Suprapubic skin (tissue), 4 donors: ENCODE results near the gene PDCD4. TPM values are rescaled to one million over a fixed set of nuclear protein-coding genes. Genes with fewer than 3 reads are reported as not detected.
A peak's percentile ranks its signal among the peaks of the same experiment; 100 is the strongest.
"Not testable (repeated sequence)": the region's sequence is repeated elsewhere in the genome, so short reads cannot be mapped to it uniquely, and the experiment has no call there.

Source experiments
- DNase-seq, 2 donors: peaks; one replicate each; pipeline ENCODE4 v3.0.0-alpha.2; 2019; ENCODE audit warnings: low spot score in 2 of 2
- H3K27ac ChIP-seq: fragments of 200-600 bp; sonication (generic); one replicate; pipeline ENCODE4 v1.5.1; 2019
- H3K27me3 ChIP-seq: fragments of 200-600 bp; sonication (generic); one replicate; pipeline ENCODE4 v1.5.1; 2019
- H3K36me3 ChIP-seq: fragments of 200-600 bp; sonication (generic); one replicate; pipeline ENCODE4 v1.5.1; 2019
- H3K4me1 ChIP-seq: fragments of 200-600 bp; sonication (generic); one replicate; pipeline ENCODE4 v1.5.1; 2019
- H3K4me3 ChIP-seq: fragments of 200-600 bp; sonication (generic); one replicate; pipeline ENCODE4 v1.5.1; 2019; ENCODE audit warnings: mild to moderate bottlenecking
- H3K9me3 ChIP-seq: fragments of 200-600 bp; sonication (generic); one replicate; pipeline ENCODE4 v1.5.1; 2019
- EP300 ChIP-seq: sonication (generic); formaldehyde crosslinking; IDR thresholded peaks from one replicate; pipeline ENCODE4 v1.6.1; 2017; ENCODE audit warnings: antibody characterized with exemption
- POLR2A ChIP-seq, 2 donors: fragments of 450-650 bp; IDR thresholded peaks; one replicate each; pipeline ENCODE4 v1.6.1; 2017; ENCODE audit warnings: antibody characterized with exemption in 2 of 2, mild to moderate bottlenecking in 2 of 2, moderate library complexity in 2 of 2
- POLR2AphosphoS5 ChIP-seq, 3 donors: sonication (generic); formaldehyde crosslinking; IDR thresholded peaks; one replicate each; pipeline ENCODE4 v1.6.1; 2017; ENCODE audit warnings: antibody characterized with exemption in 3 of 3
- WGBS: methylation state at CpG from one replicate; pipeline ENCODE4 v1.1.5; 2018; 5-methylcytosine and 5-hydroxymethylcytosine counted together
- total RNA-seq, 4 donors: library from RNA; depleted of rRNA; stranded (reverse); fragments of >200 nt; gene quantifications; one replicate each; pipeline ENCODE4 v1.1.0, GENCODE V29; 2016
- TF ChIP-seq, protein P1 (sequence below), 2 donors: fragments of 200-600 bp in 1 of 2; fragments of 450-650 bp in 1 of 2; sonication (generic) in 1 of 2; IDR thresholded peaks; one replicate each; pipeline ENCODE4 v1.5.1; 2016 to 2019; ENCODE audit warnings: antibody characterized with exemption in 2 of 2, mild to moderate bottlenecking in 1 of 2, moderate library complexity in 1 of 2

The PDCD4 gene
- total RNA-seq, 4 donors from 2014 or later = 243 to 594 (median 293) TPM

DNA sequence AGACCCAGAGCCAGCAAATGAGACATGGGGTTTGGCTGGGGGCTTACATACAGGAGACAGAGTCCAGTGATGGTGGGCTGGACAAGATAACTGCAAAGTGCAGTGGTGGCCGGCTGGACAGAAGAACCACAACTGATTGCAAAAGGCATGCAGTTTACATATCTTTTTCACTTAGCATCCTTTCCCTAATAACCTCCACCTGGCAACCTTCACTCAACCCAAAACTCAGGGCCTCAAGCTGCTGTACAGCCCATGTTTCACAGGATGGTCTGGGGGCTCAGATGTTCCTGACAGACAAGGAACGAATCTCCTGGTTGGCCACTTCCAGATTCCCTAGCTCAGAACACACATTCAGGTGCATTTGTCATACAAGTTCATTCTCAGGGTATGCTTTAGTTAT, 7.8 kb upstream of the PDCD4 start:
- Histone ChIP-seq H3K4me1 (peaks cover 95% of the 10 kb centered on the region), H3K9me3 (no peaks in the 10 kb centered on the region), H3K27ac (peak overlapping the region; percentile 84), H3K27me3 (no peaks in the 10 kb centered on the region), H3K4me3 (no peak overlapping the region), H3K36me3 (no peaks in the 10 kb centered on the region)
- TF ChIP-seq POLR2AphosphoS5 (IDR thresholded peaks at IDR 0.05) (no peak), EP300 (no peak), POLR2A (IDR thresholded peaks at IDR 0.05) (no peak)
- TF ChIP-seq, protein P1, sequence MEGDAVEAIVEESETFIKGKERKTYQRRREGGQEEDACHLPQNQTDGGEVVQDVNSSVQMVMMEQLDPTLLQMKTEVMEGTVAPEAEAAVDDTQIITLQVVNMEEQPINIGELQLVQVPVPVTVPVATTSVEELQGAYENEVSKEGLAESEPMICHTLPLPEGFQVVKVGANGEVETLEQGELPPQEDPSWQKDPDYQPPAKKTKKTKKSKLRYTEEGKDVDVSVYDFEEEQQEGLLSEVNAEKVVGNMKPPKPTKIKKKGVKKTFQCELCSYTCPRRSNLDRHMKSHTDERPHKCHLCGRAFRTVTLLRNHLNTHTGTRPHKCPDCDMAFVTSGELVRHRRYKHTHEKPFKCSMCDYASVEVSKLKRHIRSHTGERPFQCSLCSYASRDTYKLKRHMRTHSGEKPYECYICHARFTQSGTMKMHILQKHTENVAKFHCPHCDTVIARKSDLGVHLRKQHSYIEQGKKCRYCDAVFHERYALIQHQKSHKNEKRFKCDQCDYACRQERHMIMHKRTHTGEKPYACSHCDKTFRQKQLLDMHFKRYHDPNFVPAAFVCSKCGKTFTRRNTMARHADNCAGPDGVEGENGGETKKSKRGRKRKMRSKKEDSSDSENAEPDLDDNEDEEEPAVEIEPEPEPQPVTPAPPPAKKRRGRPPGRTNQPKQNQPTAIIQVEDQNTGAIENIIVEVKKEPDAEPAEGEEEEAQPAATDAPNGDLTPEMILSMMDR (IDR thresholded peaks at IDR 0.05) = no peak
- no peak for DNase-seq
- WGBS = 85% methylated on average over 2 of the region's 2 CpGs

DNA sequence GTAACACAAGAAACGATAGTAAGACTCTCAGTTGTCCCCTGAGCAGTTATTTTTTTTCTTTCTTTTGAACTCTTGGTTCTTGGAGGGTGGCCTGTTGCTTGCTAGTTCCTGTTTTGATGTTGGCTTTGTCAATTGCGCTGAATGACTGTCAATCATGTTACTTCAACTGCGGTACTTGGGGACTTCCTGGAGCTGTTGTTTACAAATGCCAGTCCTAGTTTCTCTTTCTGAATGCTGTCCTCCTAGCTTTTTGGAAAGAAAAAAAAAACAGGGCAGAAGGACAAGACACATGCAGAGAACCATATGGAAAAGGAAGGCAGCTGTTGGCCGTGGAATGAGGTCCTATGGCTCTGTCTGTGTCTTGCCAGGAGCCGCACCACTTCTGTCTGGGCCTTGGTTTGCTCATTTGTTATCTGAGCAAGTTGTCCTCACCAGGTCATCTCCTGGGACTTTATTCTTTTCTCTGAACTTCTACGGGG, 7.0 kb upstream of the PDCD4 start:
- Histone ChIP-seq H3K27ac (peak overlapping the region; percentile 84), H3K9me3 (no peaks in the 10 kb centered on the region), H3K27me3 (no peaks in the 10 kb centered on the region), H3K4me1 (peaks cover 92% of the 10 kb centered on the region), H3K4me3 (peak overlapping the region; percentile 9), H3K36me3 (no peaks in the 10 kb centered on the region)
- no peak for DNase-seq
- TF ChIP-seq, protein P1 (IDR thresholded peaks at IDR 0.05) = no peak
- no peak for TF ChIP-seq POLR2AphosphoS5 (IDR thresholded peaks at IDR 0.05)
- no peak for TF ChIP-seq EP300
- no peak for TF ChIP-seq POLR2A (IDR thresholded peaks at IDR 0.05)
- whole genome bisulfite sequencing = 25% methylated on average over 6 of the region's 6 CpGs

- TF ChIP-seq POLR2A (IDR thresholded peaks at IDR 0.05) (no peak), POLR2AphosphoS5 (IDR thresholded peaks at IDR 0.05) (no peak), EP300 (no peak)
- TF ChIP-seq, protein P1 (IDR thresholded peaks at IDR 0.05) = no peak
- Histone ChIP-seq H3K9me3 (no peaks in the 10 kb centered on the region), H3K4me1 (peaks cover 90% of the 10 kb centered on the region), H3K36me3 (no peaks in the 10 kb centered on the region), H3K27ac (peak overlapping the region; percentile 84), H3K27me3 (no peaks in the 10 kb centered on the region), H3K4me3 (peak overlapping the region; percentile 9)
- whole genome bisulfite sequencing = 18% methylated on average over 6 of the region's 6 CpGs
- DNase-seq = no peak
Observed at GRCh38 chr10:110865186-110865808, 6.4 kb upstream of the PDCD4 start.

GRCh38 chr10:110865809-110866482, 5.8 kb upstream of the PDCD4 start:
- Histone ChIP-seq H3K27me3 (no peaks in the 10 kb centered on the region), H3K4me3 (no peak overlapping the region), H3K36me3 (no peaks in the 10 kb centered on the region), H3K27ac (peak overlapping the region; percentile 84), H3K9me3 (no peaks in the 10 kb centered on the region), H3K4me1 (peaks cover 90% of the 10 kb centered on the region)
- TF ChIP-seq, protein P1 (IDR thresholded peaks at IDR 0.05) = no peak
- TF ChIP-seq POLR2A (IDR thresholded peaks at IDR 0.05) = no peak
- TF ChIP-seq POLR2AphosphoS5 (IDR thresholded peaks at IDR 0.05) = no peak
- no peak for TF ChIP-seq EP300
- 29% methylated on average over 4 of the region's 4 CpGs for WGBS
- DNase-seq = no peak

- not testable (repeated sequence) for H3K4me3 ChIP-seq, DNase-seq, H3K9me3 ChIP-seq, H3K27me3 ChIP-seq, H3K36me3 ChIP-seq
- WGBS = 78% methylated on average over 8 of the region's 8 CpGs
- Histone ChIP-seq H3K27ac (peak overlapping the region; percentile 61), H3K4me1 (peaks cover 81% of the 10 kb centered on the region)
Observed at GRCh38 chr10:110867011-110867806, 4.5 kb upstream of the PDCD4 start.
